Globus pallidus (tissue), 1 donor: Measurements from ENCODE around the gene HMGCLL1.

Experiments
- DNase-seq: peaks from one replicate; pipeline ENCODE4 v3.0.0-alpha.2; 2015; ENCODE audit warnings: low spot score

Gene HMGCLL1

DNA sequence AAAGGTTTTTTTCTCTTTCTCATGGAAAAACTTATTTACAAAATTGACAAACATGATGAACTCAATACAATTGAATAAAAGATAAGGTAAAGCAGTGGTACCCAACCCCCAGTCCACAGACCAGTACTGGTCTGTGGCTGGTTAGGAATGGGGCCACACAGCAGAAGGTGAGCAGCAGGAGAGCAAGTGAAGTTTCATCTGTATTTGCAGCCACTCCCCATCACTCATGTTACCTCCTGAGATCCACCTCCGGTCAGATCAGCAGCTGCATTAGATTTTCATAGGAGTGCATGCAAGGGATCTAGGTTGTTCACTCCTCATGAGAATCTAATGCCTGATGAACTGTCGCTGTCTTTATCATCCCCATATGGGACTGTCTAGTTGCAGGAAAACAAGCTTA lies 47.5 kb downstream of the HMGCLL1 start:
- no peak for DNase-seq

- DNase-seq, result no peak
Observed at GRCh38 chr6:55530931-55531330, 48.1 kb downstream of the HMGCLL1 start.

GRCh38 chr6:55528624-55529023 lies 50.4 kb downstream of the HMGCLL1 start:
- DNase-seq, result no peak

GRCh38 chr6:55524441-55524840 lies 54.6 kb downstream of the HMGCLL1 start:
- DNase-seq, result no peak

GRCh38 chr6:55518529-55519060 lies 60.4 kb downstream of the HMGCLL1 start:
- no peak for DNase-seq

DNA sequence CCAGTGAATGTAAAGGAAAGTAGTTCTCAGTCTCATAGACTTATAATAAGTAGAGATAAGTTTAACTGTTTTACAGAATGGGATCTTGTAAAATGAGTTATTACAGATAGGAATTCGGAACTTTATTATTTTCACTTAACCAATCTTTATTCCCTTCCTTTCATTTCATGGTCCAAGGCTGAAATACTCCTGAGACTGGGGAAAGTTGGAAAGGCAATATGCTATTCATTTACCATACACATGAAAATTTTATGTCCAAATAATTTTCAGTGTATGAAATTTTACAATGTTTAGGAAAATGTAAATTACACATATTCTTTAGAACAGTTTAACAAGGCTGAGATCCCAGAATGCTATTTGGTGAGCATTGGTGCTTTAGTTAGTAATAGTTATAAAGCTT lies 62.3 kb downstream of the HMGCLL1 start:
- DNase-seq, result no peak

GRCh38 chr6:55512904-55513303 lies 66.1 kb downstream of the HMGCLL1 start:
- DNase-seq, result no peak

GRCh38 chr6:55511122-55511800 lies 67.7 kb downstream of the HMGCLL1 start:
- DNase-seq, result no peak

DNA sequence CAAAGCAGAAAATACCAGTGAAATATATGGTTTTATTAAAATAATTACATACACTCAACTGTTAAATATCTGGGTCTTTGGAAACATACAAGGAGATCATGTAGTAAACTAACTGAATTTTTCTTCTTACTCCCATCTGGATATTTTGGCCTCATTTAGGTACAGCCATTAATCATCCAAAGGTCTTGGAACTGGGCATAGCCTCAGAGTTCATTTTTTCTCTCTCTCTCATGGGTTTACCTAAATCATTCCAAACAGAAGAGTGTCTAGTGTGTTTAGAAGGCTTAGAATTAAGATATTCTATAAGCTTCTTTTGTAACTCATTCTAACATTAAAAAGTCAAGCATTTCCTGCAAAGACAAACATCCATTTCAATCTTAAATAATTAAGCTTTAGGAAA lies 79.4 kb downstream of the HMGCLL1 start:
- DNase-seq, result no peak

- DNase-seq, result no peak
Observed at GRCh38 chr6:55497694-55498093, 81.3 kb downstream of the HMGCLL1 start.

DNA sequence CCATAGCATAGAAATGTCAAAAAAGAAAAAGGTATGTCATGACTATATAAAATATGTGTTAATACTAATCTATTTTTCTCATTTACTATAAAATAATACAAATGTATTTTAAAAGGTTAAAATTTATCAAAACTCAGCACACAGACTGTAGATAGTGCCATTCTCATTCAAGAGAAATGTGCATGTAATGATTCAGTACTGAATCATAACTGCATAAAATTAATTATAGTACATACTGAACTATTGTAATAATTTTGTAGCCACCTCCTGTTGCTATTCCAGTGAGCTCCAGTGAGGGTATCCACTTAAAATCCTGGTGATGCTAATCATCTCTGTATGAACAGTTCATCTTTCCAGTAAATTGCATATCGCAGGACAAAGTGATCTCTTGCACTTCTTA lies 82.8 kb downstream of the HMGCLL1 start:
- DNase-seq, result no peak

GRCh38 chr6:55495277-55495676 lies 83.7 kb downstream of the HMGCLL1 start:
- DNase-seq, result no peak

GRCh38 chr6:55494411-55494810 lies 84.6 kb downstream of the HMGCLL1 start:
- DNase-seq, result no peak

DNA sequence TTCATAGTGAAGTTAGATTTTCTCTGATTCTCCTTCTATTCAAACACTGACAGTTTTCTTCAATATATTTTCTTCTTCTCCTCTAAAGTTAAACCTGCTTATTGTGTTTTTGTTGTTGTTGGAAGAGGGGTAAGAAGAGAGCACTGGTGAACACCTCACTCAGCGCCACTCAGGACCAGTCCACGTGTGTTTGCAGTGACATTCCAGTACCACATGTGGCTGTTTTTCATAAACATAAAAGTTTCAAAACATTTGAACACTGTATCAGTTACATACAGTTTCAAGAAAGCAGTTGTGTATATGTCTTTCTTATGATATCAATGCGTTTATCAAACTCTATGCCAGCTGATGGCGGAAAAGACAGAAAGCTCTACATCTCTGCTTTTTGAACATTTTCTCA lies 86.7 kb downstream of the HMGCLL1 start:
- no peak for DNase-seq

GRCh38 chr6:55490871-55491270 lies 88.1 kb downstream of the HMGCLL1 start:
- no peak for DNase-seq

- DNase-seq, result no peak
Observed at GRCh38 chr6:55474382-55474781, 104.6 kb downstream of the HMGCLL1 start.

DNA sequence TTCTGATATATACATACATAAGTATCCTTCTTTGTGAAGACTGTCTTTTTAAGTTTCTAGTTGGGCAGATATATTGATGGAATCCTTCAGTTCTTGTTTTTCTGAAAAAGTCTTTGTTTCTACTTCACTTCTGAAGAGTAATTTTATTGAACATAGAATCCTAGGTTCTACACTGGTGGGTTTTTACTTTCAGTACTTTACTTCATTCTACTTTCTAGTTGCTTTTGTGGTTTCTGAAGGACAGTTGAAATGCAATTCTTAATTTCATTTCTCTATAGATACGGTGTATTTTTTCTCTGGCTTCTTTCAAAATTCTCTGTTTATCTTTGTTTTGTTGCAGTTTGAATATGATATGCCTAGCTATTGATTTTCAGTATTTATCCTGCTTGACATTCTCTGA lies 105.3 kb downstream of the HMGCLL1 start:
- no peak for DNase-seq

- DNase-seq, result no peak
Observed at GRCh38 chr6:55469951-55470366, 109.0 kb downstream of the HMGCLL1 start.

DNA sequence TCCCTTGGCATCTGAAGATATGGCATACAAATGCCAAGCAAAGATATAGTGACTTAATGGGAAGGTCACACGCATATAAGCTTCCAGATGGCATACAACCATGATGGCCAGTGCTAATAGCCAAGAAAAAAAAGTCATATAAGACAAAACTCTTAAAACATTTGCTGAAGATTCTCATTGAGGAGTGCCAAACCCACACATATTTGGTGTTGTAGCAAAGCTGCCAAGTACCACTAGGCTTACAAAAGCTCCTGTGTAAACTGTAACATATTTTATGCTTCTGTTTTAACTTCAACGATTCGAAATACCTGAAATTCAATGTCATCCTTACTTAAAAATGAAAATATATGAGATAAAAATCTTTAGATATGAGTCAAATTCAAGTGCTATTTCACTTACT lies 123.0 kb downstream of the HMGCLL1 start:
- no peak for DNase-seq

DNA sequence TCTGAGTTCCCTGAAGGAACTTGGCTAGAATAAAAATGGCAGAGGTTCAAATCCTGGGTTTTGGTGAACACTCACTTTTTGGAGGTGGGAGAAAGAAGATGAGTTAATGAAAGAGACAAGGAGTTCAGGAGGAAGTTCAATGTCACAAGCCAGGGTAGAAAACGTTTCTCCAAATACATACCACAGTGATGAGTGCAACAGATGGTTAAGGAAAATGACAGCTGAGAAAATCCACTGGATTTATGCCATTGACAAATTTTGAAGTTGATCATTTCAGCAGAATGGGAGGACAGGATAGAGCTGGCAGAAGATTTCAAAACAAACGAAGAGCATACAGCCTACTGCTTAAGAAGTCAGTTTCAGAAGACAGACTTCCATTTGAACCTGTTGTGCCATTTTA lies 129.0 kb downstream of the HMGCLL1 start:
- no peak for DNase-seq

DNA sequence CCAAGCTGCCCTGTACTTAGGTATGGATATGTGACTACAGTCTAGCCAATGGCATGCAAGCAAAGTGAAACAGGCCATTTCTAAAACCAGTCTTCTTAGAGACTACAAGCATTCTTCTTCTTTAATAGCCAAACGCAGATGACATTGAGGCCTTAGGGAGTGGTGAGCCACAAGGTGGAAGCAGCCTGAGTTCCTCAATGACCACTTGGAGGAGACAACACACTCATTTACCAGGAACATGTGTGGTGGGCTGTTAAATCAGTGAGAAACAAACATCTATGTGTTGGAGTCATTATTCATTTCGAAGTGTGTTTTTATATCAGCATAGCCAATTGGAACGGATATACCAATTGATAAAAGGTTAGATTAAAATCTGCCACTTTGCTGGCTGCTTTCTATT lies 129.8 kb downstream of the HMGCLL1 start:
- no peak for DNase-seq

GRCh38 chr6:55448451-55448850 lies 130.5 kb downstream of the HMGCLL1 start:
- DNase-seq, result no peak

- DNase-seq, result no peak
Observed at GRCh38 chr6:55447891-55448290, 131.1 kb downstream of the HMGCLL1 start.

- DNase-seq, result peak; percentile 20
Observed at GRCh38 chr6:55445648-55446204, 133.3 kb downstream of the HMGCLL1 start.
